Transverse colon (tissue), 4 donors: ENCODE results near the gene RNF103.

Experiments
- CTCF ChIP-seq, 5 experiments: fragments of 200-600 bp in 3 of 5; fragments of 450-650 bp in 2 of 5; sonication (generic) in 3 of 5; IDR thresholded peaks; 1 replicate in 2 of 5; 2 replicates in 3 of 5; pipeline ENCODE4 v1.5.1; 2016 to 2017; ENCODE audit warnings: antibody characterized with exemption in 5 of 5, inconsistent platforms in 3 of 5, mild to moderate bottlenecking in 2 of 5, moderate library complexity in 1 of 5
- EP300 ChIP-seq: sonication (generic); formaldehyde crosslinking; IDR thresholded peaks from one replicate; pipeline ENCODE4 v1.6.1; 2017; ENCODE audit warnings: antibody characterized with exemption, low read depth
- POLR2A ChIP-seq: fragments of 450-650 bp; IDR thresholded peaks from one replicate; pipeline ENCODE4 v1.6.1; 2016; ENCODE audit warnings: antibody characterized with exemption, mild to moderate bottlenecking, moderate library complexity
- POLR2AphosphoS5 ChIP-seq, 3 donors: sonication (generic); formaldehyde crosslinking; IDR thresholded peaks; one replicate each; pipeline ENCODE4 v1.6.1; 2016; ENCODE audit warnings: antibody characterized with exemption in 3 of 3

GRCh38 chr2:86616502-86616901 is 7.2 kb downstream of the RNF103 start:
- no peak for TF ChIP-seq CTCF (IDR thresholded peaks at IDR 0.05)
- TF ChIP-seq POLR2A: no peak
- TF ChIP-seq EP300: no peak
- TF ChIP-seq POLR2AphosphoS5 (IDR thresholded peaks at IDR 0.05): no peak
